ENCODE measurements around the gene DBI. TPM values are rescaled to one million over a fixed set of nuclear protein-coding genes. Genes with fewer than 3 reads are reported as not detected.
"Not testable (repeated sequence)": the region's sequence is repeated elsewhere in the genome, so short reads cannot be mapped to it uniquely, and the experiment has no call there.

Gene DBI
- total RNA-seq, 1 experiment from 2014 or later = 328 TPM

- Histone ChIP-seq H3K27ac (no peak overlapping the region), H3K36me3 (no peaks in the 10 kb centered on the region), H3K27me3 (no peaks in the 10 kb centered on the region; the same call in 1 of the 2 replicates), H3K4me1 (no peaks in the 10 kb centered on the region), H3K4me3 (no peak overlapping the region), H3K9me3 (replicated peaks) (no peaks in the 10 kb centered on the region)
- DNase-seq = no peak
Observed at GRCh38 chr2:119349289-119349688, 17.5 kb upstream of the DBI start.

DNA sequence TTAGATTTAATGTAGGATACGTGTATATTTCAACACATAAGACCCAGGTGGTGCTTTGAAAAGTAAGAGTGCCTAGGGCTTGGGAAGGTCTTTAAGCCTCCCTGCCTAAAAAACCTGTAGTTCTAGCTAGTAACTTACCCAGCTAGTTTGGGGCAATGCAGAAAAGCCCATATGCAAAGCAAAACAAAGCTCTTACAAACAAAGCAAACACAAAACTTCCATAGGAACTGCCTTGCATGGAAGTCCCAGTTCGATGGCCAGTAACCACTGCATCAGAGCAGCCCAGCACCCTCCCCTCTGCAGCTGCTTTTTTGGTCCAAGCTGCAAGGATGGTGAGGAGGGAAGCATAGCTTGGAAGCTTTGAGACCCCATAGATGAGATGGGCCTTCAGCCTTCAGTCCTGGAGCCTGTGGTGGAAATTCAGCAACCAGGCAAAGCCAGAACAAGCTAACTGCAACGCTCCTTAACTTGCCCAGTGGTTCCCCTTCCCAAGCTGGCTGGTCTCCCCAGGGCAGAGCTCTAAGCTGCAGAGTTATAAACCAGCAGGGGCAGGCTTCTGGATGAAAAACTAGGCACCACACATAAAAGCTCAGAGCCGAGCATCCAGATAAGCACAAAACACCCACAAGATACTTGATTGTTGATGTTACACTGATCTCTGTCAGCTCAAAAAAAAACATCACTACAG is 16.3 kb upstream of the DBI start:
- no peak overlapping the region for H3K4me3 ChIP-seq
- no peaks in the 10 kb centered on the region for H3K36me3 ChIP-seq
- no peaks in the 10 kb centered on the region for H3K9me3 ChIP-seq (replicated peaks)
- DNase-seq = no peak
- H3K27ac ChIP-seq = no peak overlapping the region
- H3K4me1 ChIP-seq = no peaks in the 10 kb centered on the region
- no peaks in the 10 kb centered on the region; the same call in 1 of the 2 replicates for H3K27me3 ChIP-seq

GRCh38 chr2:119352357-119352756 is 14.4 kb upstream of the DBI start:
- no peak for DNase-seq
- Histone ChIP-seq H3K4me1 (no peaks in the 10 kb centered on the region), H3K27ac (no peak overlapping the region), H3K4me3 (no peak overlapping the region), H3K27me3 (no peaks in the 10 kb centered on the region), H3K9me3 (replicated peaks) (no peaks in the 10 kb centered on the region), H3K36me3 (no peaks in the 10 kb centered on the region)

GRCh38 chr2:119354860-119355259 is 11.9 kb upstream of the DBI start:
- no peak for DNase-seq
- Histone ChIP-seq H3K4me3 (no peak overlapping the region), H3K4me1 (no peaks in the 10 kb centered on the region), H3K27me3 (no peaks in the 10 kb centered on the region), H3K36me3 (no peaks in the 10 kb centered on the region), H3K27ac (no peak overlapping the region), H3K9me3 (replicated peaks) (no peaks in the 10 kb centered on the region)

DNA sequence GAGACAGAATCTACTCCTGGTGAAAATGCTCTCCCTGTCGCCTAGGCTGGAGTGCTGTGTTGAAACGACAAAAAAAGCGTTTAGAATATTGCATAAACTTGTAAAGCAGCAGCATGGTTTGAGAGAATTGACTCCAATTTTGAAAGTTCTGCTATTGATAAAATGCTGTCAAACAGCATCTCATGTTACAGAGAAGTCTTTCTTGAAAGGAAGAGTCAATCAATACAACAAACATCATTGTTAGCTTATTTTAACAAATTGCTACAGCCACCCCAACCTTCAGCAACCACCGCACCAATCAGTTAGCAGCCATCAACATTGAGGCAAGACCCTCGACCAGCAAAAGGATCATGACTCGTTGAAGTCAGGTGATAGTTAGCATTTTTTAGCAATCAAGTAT is 7.0 kb upstream of the DBI start:
- no peak overlapping the region for H3K4me3 ChIP-seq
- no peaks in the 10 kb centered on the region for H3K36me3 ChIP-seq
- no peak overlapping the region for H3K27ac ChIP-seq
- no peaks in the 10 kb centered on the region for H3K9me3 ChIP-seq (replicated peaks)
- no peak for DNase-seq
- no peaks in the 10 kb centered on the region for H3K4me1 ChIP-seq
- H3K27me3 ChIP-seq = no peaks in the 10 kb centered on the region

GRCh38 chr2:119360423-119360966 is 6.3 kb upstream of the DBI start:
- DNase-seq = no peak
- Histone ChIP-seq H3K9me3 (replicated peaks) (no peaks in the 10 kb centered on the region), H3K27me3 (no peaks in the 10 kb centered on the region), H3K4me1 (no peaks in the 10 kb centered on the region), H3K4me3 (no peak overlapping the region), H3K27ac (no peak overlapping the region), H3K36me3 (no peaks in the 10 kb centered on the region)

- DNase-seq = no peak
- Histone ChIP-seq H3K4me3 (no peak overlapping the region), H3K36me3 (peaks cover 16% of the 10 kb centered on the region), H3K4me1 (peaks cover 7% of the 10 kb centered on the region; the same call in 1 of the 2 replicates), H3K9me3 (replicated peaks) (no peaks in the 10 kb centered on the region), H3K27me3 (no peaks in the 10 kb centered on the region), H3K27ac (no peak overlapping the region)
Observed at GRCh38 chr2:119364798-119365197, 2.0 kb upstream of the DBI start.

DNA sequence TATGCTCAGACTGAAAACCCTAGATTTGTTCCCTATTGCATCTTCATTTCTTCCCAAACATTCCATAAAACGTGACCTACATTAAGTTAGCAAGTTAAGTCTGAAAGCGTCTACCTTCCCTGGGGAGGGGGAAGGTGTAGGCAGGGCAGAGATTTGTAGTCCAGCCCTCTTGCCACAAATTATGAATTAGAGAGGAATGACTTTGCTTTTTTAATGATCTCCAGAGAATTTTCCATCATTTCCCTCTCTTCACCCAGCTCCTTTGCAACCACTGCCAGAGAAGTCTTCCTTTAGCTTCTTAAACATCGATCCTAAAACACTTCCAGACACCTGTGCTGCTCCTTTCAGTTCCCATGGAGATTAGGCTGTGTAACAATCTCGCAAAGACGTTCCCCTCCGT is 1.3 kb upstream of the DBI start:
- Histone ChIP-seq H3K27ac (no peak overlapping the region), H3K4me1 (peaks cover 7% of the 10 kb centered on the region; the same call in 1 of the 2 replicates)

DNA sequence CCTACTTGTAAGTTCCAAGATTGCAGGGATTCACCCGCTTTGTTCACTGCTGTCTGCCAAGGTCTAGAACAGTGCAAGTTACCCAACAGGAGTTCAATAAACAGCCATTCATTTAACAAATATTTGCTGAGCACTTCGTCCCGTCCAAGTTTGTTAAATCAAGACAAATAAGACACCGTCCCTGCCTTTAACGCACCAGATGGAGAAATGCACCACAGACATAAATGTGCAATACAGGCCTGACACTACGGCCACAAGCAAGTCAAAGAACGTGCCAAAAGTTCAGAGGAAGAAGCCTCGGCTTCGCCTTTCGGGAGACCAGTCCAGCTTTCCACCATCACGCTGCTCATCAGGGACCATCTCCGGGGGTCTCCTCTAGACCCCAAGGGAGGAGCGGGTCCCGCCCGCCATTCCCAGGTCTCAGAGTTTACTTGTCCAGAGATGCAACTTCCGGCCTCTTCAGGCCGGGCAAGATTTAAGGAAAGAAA is 572 bp upstream of the DBI start:
- no peak for DNase-seq
- H3K36me3 ChIP-seq = peaks cover 30% of the 10 kb centered on the region
- H3K27me3 ChIP-seq = no peaks in the 10 kb centered on the region
- peak overlapping the region; percentile 82 for H3K27ac ChIP-seq
- H3K9me3 ChIP-seq (replicated peaks) = no peaks in the 10 kb centered on the region
- H3K4me1 ChIP-seq = peaks cover 7% of the 10 kb centered on the region; the same call in 1 of the 2 replicates
- H3K4me3 ChIP-seq = peak overlapping the region; percentile 71

More for the DNA sequence above, 1.3 kb upstream of the DBI start:
- Histone ChIP-seq H3K27me3 (no peaks in the 10 kb centered on the region), H3K4me3 (peak overlapping the region; percentile 71), H3K9me3 (replicated peaks) (no peaks in the 10 kb centered on the region), H3K36me3 (peaks cover 22% of the 10 kb centered on the region)
- no peak for DNase-seq

- DNase-seq = peak; percentile 75 to 76
- H3K36me3 ChIP-seq = peaks cover 44% of the 10 kb centered on the region
- peak overlapping the region; percentile 71 for H3K4me3 ChIP-seq
- no peaks in the 10 kb centered on the region for H3K9me3 ChIP-seq (replicated peaks)
- H3K4me1 ChIP-seq = peaks cover 7% of the 10 kb centered on the region; the same call in 1 of the 2 replicates
- H3K27me3 ChIP-seq = no peaks in the 10 kb centered on the region
- peak overlapping the region; percentile 82 for H3K27ac ChIP-seq
Observed at GRCh38 chr2:119367472-119368099, 809 bp downstream of the DBI start.

- H3K36me3 ChIP-seq = peaks cover 55% of the 10 kb centered on the region
- no peak for DNase-seq
- H3K27me3 ChIP-seq = no peaks in the 10 kb centered on the region
- no peak overlapping the region for H3K4me3 ChIP-seq
- H3K4me1 ChIP-seq = peaks cover 7% of the 10 kb centered on the region; the same call in 1 of the 2 replicates
- no peak overlapping the region for H3K27ac ChIP-seq
- H3K9me3 ChIP-seq (replicated peaks) = no peaks in the 10 kb centered on the region
Observed at GRCh38 chr2:119369845-119370244, 3.1 kb downstream of the DBI start.

DNA sequence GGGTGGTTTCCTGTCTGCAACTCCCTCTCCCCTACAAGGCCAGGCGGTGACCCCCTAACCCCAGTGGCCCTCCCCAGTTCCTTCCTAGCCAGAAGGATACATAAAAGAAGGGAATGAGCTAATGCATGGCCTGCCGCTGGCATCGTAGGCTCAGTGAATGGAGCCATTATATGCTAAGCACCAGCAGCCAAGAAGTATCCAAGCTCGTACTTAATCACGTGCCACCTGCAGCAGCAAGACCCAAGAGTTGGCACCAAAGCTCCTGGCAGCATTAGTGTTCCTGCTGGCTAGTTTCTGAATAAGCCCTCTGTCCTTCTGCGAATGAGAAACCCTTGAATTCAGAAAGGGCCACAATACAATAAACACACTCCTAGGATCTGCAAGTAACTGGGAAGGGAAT is 4.3 kb downstream of the DBI start:
- H3K9me3 ChIP-seq (replicated peaks) = no peaks in the 10 kb centered on the region
- H3K4me3 ChIP-seq = no peak overlapping the region
- H3K4me1 ChIP-seq = peaks cover 13% of the 10 kb centered on the region
- DNase-seq = no peak
- no peaks in the 10 kb centered on the region for H3K27me3 ChIP-seq
- peaks cover 55% of the 10 kb centered on the region for H3K36me3 ChIP-seq
- H3K27ac ChIP-seq = no peak overlapping the region

DNA sequence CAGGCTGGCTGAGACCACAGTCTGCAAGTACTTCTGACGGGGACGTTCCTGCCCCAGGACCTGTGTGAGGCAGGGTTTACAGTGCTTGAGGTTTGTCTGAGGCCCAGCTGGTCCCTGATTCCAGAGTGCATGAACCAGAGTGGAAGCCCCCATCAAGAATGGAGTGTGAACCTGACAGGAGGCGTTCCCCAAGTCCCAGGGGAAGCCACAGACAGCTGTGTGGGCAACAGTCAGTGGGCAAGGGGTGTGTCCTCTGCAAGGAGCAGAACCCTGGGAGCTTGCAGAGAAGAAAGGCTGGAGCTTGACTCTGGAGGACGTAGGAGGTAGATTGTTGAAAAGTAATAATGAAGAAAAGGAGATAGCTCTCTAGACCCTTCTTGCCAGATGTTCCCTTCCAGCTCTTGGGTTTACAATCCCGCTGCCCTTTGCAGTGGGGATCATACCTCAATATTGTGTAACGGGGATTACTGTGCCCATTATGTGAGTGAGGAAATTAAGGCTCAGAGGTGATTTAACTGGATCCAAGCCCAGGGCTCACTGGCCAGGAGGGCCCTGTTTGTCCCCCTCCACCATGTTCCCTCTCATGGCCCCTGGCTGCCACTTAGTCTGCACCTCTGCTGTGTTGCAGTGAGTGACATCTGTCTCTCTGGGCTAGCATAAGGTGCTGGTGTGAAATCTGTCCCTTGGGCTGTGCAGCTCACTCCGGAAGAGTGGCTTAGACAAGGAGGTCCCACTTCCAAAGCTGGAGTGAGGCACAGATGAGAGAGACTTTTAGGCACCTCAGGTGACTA is 6.2 kb downstream of the DBI start:
- H3K4me1 ChIP-seq = peaks cover 26% of the 10 kb centered on the region
- no peak overlapping the region for H3K27ac ChIP-seq
- H3K27me3 ChIP-seq = no peaks in the 10 kb centered on the region
- no peak overlapping the region for H3K4me3 ChIP-seq
- no peaks in the 10 kb centered on the region for H3K9me3 ChIP-seq (replicated peaks)
- H3K36me3 ChIP-seq = peaks cover 55% of the 10 kb centered on the region
- DNase-seq = no peak

DNA sequence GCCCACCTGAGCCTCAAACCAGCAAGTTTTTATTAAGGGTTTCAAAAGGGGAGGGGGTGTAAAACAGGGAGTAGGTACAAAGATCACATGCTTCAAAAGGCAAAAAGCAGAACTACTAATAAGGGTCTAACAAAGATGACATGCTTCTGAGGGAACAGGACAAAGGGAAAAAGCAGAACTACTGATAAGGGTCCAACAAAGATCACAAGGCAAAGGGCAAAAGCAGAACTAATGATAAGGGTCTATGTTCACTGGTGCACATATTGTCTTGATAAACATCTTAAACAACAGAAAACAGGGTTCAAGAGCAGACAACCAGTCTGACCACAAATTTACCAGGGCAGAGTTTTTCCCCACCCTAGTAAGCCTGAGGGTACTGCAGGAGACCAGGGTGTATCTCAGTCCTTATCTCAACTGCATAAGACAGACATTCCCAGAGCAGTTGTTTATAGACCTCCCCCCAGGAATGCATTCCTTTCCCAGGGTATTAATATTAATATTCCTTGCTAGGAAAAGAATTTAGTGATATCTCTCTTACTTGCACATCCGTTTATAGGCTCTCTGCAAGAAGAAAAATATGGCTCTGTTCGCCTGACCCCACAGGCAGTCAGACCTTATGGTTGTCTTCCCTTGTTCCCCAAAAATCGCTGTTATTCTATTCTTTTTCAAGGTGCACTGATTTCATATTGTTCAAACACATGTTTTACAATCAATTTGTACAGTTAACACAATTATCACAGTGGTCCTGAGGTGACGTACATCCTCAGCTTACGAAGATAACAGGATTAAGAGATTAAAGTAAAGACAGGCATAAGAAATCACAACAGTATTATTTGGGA is 7.3 kb downstream of the DBI start:
- peaks cover 45% of the 10 kb centered on the region for H3K36me3 ChIP-seq
- peaks cover 28% of the 10 kb centered on the region for H3K4me1 ChIP-seq
- not testable (repeated sequence) for H3K27ac ChIP-seq; H3K4me3 ChIP-seq; H3K27me3 ChIP-seq; DNase-seq; H3K9me3 ChIP-seq (replicated peaks)

All from SJCRH30 (cell line).